Loucy (cell line): Measurements from ENCODE around the gene IFNGR1.

Experiments
- H2AFZ ChIP-seq: fragments of 200-600 bp; sonication (generic); 2 replicates; pipeline ENCODE4 v1.6.0; 2016; ENCODE audit warnings: antibody characterized with exemption, mild to moderate bottlenecking, low read length, moderate library complexity
- H3F3A ChIP-seq: fragments of 200-600 bp; 2 replicates; pipeline ENCODE4 v1.6.0; 2016; ENCODE audit warnings: antibody characterized with exemption, low read depth, mild to moderate bottlenecking
- H3K27me3 ChIP-seq: fragments of 200-600 bp; sonication (generic); 2 replicates; pipeline ENCODE4 v1.6.1; 2014; ENCODE audit warnings: low read length, mild to moderate bottlenecking; ENCODE audit not compliant: insufficient read depth, poor library complexity, severe bottlenecking
- H3K36me3 ChIP-seq: fragments of 200-600 bp; sonication (generic); 2 replicates; pipeline ENCODE4 v1.6.1; 2016; ENCODE audit warnings: low read length; ENCODE audit not compliant: insufficient read depth
- H3K4me1 ChIP-seq: fragments of 200-600 bp; sonication (generic); 2 replicates; pipeline ENCODE4 v1.5.1; 2014; ENCODE audit warnings: low read length, mild to moderate bottlenecking; ENCODE audit not compliant: insufficient read depth, poor library complexity, severe bottlenecking
- H3K4me2 ChIP-seq: fragments of 200-600 bp; sonication (generic); 2 replicates; pipeline ENCODE4 v1.6.0; 2014; ENCODE audit warnings: antibody characterized with exemption, low read length, low read depth, mild to moderate bottlenecking; ENCODE audit not compliant: poor library complexity, severe bottlenecking
- H3K4me3 ChIP-seq: fragments of 200-600 bp; sonication (generic); 2 replicates; pipeline ENCODE4 v1.5.1; 2014; ENCODE audit warnings: low read length, mild to moderate bottlenecking, mixed read lengths; ENCODE audit not compliant: poor library complexity, severe bottlenecking
- H3K79me2 ChIP-seq: fragments of 200-600 bp; sonication (generic); 2 replicates; pipeline ENCODE4 v1.6.1; 2014; ENCODE audit warnings: low read length; ENCODE audit not compliant: insufficient read depth
- H3K9ac ChIP-seq: fragments of 200-600 bp; sonication (generic); 2 replicates; pipeline ENCODE4 v1.6.0; 2014; ENCODE audit warnings: mild to moderate bottlenecking, low read depth, low read length, moderate library complexity; ENCODE audit not compliant: poor library complexity, severe bottlenecking
- H3K9me2 ChIP-seq: fragments of 200-600 bp; sonication (generic); replicated peaks from 2 replicates; pipeline ENCODE4 v1.6.1; 2016; ENCODE audit warnings: low read depth, low read length, mixed read lengths
- H3K9me3 ChIP-seq: fragments of 200-600 bp; sonication (generic); 2 replicates; pipeline ENCODE4 v1.6.1; 2014; ENCODE audit warnings: mild to moderate bottlenecking, antibody characterized with exemption, low read length, low read depth; ENCODE audit not compliant: insufficient read depth
- H4K20me1 ChIP-seq: fragments of 200-600 bp; sonication (generic); 2 replicates; pipeline ENCODE4 v1.6.0; 2014; ENCODE audit warnings: antibody characterized with exemption, low read length, mild to moderate bottlenecking; ENCODE audit not compliant: insufficient read depth, poor library complexity, severe bottlenecking
- EZH2phosphoT487 ChIP-seq: fragments of 200-600 bp; IDR thresholded peaks from 2 replicates; pipeline ENCODE4 v1.6.1; 2018; ENCODE audit warnings: antibody characterized with exemption, mild to moderate bottlenecking, moderate library complexity, borderline replicate concordance
- TF ChIP-seq, protein P1 (sequence below): fragments of 200-600 bp; sonication (generic); conservative IDR thresholded peaks from 2 replicates; pipeline ENCODE4 v1.5.1; 2014; ENCODE audit warnings: mild to moderate bottlenecking, antibody characterized with exemption, low read length

Gene IFNGR1

DNA sequence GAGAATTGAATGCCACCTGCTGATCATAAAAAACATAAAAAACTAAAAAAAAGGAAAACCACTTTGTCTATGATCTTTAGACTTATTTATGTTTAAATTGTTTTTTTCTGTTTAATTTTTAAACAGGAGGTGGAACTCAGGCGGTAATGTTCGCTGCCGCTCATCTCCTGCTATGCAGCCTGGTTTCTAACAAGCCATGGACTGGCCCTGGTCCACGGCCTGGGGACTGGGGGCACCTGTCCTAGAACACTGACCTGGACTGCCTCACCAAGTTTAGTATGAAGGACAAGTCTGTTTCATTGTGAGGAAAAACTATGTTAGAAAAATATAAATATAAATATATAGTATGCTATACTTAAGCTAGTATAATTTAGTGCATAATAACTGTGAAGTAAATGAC lies 27.0 kb upstream of the IFNGR1 start:
- Histone ChIP-seq H3K4me1 (no peaks in the 10 kb centered on the region), H3K27me3 (no peaks in the 10 kb centered on the region), H3K4me3 (no peak overlapping the region), H3K4me2 (no peak overlapping the region), H3K9me2 (no peaks in the 10 kb centered on the region), H3F3A (no peaks in the 10 kb centered on the region), H3K79me2 (no peaks in the 10 kb centered on the region), H3K9ac (no peak overlapping the region), H2AFZ (no peak overlapping the region), H3K36me3 (no peaks in the 10 kb centered on the region), H3K9me3 (no peaks in the 10 kb centered on the region), H4K20me1 (no peaks in the 10 kb centered on the region)
- TF ChIP-seq EZH2phosphoT487: no peak
- TF ChIP-seq, protein P1, sequence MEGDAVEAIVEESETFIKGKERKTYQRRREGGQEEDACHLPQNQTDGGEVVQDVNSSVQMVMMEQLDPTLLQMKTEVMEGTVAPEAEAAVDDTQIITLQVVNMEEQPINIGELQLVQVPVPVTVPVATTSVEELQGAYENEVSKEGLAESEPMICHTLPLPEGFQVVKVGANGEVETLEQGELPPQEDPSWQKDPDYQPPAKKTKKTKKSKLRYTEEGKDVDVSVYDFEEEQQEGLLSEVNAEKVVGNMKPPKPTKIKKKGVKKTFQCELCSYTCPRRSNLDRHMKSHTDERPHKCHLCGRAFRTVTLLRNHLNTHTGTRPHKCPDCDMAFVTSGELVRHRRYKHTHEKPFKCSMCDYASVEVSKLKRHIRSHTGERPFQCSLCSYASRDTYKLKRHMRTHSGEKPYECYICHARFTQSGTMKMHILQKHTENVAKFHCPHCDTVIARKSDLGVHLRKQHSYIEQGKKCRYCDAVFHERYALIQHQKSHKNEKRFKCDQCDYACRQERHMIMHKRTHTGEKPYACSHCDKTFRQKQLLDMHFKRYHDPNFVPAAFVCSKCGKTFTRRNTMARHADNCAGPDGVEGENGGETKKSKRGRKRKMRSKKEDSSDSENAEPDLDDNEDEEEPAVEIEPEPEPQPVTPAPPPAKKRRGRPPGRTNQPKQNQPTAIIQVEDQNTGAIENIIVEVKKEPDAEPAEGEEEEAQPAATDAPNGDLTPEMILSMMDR: no peak

DNA sequence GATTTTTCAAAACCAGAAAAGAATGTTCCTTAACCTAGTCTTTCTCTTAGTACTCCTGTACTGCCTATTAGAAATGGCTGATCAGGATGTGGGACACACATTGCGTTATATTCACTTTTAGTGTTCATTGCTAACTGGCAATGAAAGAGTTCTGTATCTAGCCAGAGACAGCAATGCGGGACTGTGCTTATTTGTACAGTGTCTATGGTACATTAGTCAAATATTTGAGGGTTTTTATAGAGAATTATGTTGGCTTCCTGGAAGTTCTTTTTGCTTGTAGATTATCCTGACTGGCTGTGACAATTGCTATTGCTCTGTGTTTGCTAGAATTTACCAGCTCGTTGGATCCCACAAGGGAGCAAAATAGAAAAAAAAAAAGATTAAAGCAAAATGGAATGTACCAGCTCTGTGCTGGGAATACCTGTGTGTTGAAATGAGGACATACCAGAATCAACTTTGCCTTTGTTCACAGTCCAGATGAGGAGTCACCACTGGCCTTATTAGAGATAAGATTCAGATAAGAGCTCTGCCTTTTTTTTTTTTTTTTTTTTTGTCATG lies 22.4 kb upstream of the IFNGR1 start:
- no peaks in the 10 kb centered on the region; the same call in 1 of the 2 replicates for H3K9me3 ChIP-seq
- TF ChIP-seq, protein P1: no peak
- no peak for TF ChIP-seq EZH2phosphoT487
- peaks cover 5% of the 10 kb centered on the region for H3K4me1 ChIP-seq
- no peak overlapping the region for H3K9ac ChIP-seq
- H3K4me3 ChIP-seq: no peak overlapping the region
- H2AFZ ChIP-seq: no peak overlapping the region
- H3F3A ChIP-seq: no peaks in the 10 kb centered on the region
- no peak overlapping the region for H3K4me2 ChIP-seq
- no peaks in the 10 kb centered on the region for H3K36me3 ChIP-seq
- no peaks in the 10 kb centered on the region for H4K20me1 ChIP-seq
- no peaks in the 10 kb centered on the region for H3K9me2 ChIP-seq
- H3K27me3 ChIP-seq: no peaks in the 10 kb centered on the region
- no peaks in the 10 kb centered on the region for H3K79me2 ChIP-seq

DNA sequence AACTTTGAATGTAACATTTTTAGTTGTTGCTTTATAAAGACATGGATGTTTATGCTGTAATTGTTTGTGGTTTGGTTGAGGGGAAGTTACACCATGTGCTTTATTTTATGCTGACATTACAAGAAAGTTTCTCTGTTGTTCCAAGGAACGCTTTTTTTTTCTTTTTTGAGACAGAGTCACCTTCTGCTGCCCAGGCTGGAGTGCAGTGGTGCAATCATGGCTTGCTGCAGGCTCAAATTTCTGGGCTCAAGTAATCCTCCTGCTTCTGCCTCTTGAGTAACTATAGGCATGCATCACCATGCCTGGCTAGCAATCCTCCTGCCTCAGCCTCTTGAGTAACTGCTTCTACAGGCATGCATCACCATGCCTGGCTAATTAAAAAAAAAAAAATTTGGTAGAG lies 21.0 kb upstream of the IFNGR1 start:
- Histone ChIP-seq H3K79me2 (no peaks in the 10 kb centered on the region), H3K9me2 (no peaks in the 10 kb centered on the region), H3K36me3 (no peaks in the 10 kb centered on the region), H4K20me1 (no peaks in the 10 kb centered on the region), H3K4me1 (peaks cover 6% of the 10 kb centered on the region), H3K4me3 (no peak overlapping the region), H3K27me3 (no peaks in the 10 kb centered on the region), H3K9me3 (no peaks in the 10 kb centered on the region; the same call in 1 of the 2 replicates), H2AFZ (no peak overlapping the region), H3K9ac (no peak overlapping the region), H3K4me2 (no peak overlapping the region), H3F3A (no peaks in the 10 kb centered on the region)
- TF ChIP-seq, protein P1: no peak
- TF ChIP-seq EZH2phosphoT487: no peak
